Endometrium (tissue), 2 donors: Measurements from ENCODE around the gene AMBP.
"Not testable (repeated sequence)": the region's sequence is repeated elsewhere in the genome, so short reads cannot be mapped to it uniquely, and the experiment has no call there.

Experiments
- FAIRE-seq: peaks from 2 replicates; lab custom pipeline; 2012; peaks lifted over from hg19 to GRCh38; lab: Jason Lieb, UNC
- donor health status: control.
- donor health status: control.

Gene AMBP

GRCh38 chr9:114091711-114092110 lies 13.6 kb upstream of the AMBP start:
- no peak for FAIRE-seq

- FAIRE-seq = no peak
Measured at GRCh38 chr9:114090798-114091197, 12.7 kb upstream of the AMBP start.

GRCh38 chr9:114089206-114089840 lies 11.2 kb upstream of the AMBP start:
- FAIRE-seq = no peak

DNA sequence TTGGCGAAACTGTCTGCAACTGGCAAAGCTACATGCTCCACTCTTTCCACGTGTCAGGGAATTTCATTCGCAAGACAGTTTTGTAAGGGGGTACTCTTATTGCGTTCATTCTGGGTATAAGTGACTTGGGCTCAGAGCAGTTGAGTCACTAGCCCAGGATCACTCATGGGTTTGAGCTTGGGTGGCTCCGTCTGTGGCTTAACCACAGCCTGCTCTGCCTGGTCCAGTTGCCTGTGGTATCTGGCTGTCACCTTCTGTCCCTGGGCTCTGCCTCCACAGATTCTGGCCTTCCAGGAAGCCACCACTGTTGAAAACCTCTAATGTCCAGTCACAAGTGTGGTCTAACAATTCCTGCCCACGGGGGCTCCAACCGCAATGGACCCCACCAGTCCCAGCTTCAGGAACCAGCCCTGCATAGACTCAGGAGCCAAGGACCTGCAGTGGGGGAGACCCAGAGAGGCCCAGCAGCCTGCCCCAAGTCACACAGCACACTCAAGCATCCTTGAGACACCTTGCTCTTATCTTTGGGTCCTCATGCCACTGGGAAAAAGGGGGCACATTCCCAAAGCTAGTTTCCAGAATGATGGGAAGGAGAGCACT lies 10.6 kb upstream of the AMBP start:
- FAIRE-seq = no peak

- FAIRE-seq = no peak
Measured at GRCh38 chr9:114087721-114088120, 9.6 kb upstream of the AMBP start.

DNA sequence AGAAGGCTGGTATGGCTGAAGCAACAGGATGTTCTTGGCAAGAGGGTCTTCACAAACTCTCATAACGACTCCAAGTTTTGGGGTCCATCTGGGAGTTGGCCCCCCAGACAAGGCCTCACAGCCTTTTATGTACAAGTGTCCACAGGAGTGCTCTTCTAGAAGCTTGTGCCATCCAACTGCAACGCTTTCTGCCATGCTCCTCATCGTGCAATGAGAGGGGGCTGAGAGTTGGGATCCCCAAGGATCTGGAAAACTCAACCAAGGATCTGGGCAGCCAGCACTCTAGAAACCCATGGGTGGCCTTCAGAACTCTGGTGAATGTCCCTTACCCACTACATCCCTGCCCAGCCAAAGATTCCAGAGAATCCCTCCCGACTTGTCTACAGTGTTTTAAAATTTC lies 8.5 kb upstream of the AMBP start:
- no peak for FAIRE-seq

DNA sequence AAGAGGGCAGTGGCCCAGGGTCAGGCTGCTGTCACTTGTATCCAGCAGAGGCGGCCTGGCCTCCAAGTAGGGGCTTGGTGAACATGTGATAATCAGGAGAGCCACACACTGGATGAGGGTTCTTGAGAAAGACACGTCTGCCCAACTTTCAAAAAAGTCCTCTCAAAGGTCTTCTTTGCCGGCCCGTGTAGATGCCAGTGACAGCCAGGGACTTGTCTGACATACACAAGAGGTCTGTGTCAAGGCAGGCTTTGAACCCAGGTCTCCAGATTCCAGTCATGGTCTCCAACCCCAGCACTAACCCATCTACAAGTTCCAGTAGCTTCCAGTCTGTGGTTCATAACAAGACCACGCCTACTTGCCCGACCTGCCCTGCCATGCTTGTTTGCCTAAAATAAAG lies 7.9 kb upstream of the AMBP start:
- FAIRE-seq = no peak

- no peak for FAIRE-seq
Measured at GRCh38 chr9:114085387-114085789, 7.3 kb upstream of the AMBP start.

GRCh38 chr9:114084282-114085073 lies 6.4 kb upstream of the AMBP start:
- FAIRE-seq = no peak

- FAIRE-seq = no peak
Measured at GRCh38 chr9:114083666-114084065, 5.6 kb upstream of the AMBP start.

- not testable (repeated sequence) for FAIRE-seq
Measured at GRCh38 chr9:114082763-114083412, 4.8 kb upstream of the AMBP start.

DNA sequence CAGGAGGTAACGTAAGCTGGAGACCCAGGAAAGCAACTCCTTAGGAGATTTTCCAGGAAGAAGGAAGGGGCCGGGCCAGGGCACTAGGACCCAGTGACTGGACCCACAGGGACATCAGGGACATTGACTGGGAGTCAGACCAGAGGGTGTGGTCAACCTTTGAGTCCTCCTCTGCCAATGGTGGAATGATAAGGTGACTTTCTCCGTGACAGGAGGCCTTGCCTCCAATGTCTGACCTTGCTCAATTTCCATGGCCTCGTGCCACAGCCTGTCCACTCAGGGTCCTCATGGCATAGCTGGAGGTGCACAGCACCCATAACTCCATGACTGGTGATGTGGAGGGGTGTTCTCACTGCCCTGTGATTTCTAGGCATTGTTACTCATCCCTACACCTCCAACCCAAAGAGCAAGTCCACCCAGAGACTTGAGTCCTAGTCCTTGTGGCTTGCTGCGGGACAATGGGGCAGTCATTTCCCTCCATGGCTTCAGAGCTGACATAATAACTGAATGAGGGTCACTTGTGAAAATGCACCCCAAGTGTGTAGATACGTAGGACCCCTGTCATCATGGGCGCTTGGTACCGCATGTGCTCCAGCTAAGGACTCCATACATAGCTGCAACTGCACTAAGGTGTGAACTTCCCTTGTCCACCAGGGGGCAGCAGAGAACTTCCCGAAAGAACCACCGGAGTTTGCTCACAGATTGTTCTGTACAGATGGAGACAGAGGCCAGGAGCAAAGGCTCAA lies 4.1 kb upstream of the AMBP start:
- FAIRE-seq = no peak

- no peak for FAIRE-seq
Measured at GRCh38 chr9:114081441-114082016, 3.4 kb upstream of the AMBP start.

GRCh38 chr9:114080773-114081440 lies 2.8 kb upstream of the AMBP start:
- FAIRE-seq = no peak

DNA sequence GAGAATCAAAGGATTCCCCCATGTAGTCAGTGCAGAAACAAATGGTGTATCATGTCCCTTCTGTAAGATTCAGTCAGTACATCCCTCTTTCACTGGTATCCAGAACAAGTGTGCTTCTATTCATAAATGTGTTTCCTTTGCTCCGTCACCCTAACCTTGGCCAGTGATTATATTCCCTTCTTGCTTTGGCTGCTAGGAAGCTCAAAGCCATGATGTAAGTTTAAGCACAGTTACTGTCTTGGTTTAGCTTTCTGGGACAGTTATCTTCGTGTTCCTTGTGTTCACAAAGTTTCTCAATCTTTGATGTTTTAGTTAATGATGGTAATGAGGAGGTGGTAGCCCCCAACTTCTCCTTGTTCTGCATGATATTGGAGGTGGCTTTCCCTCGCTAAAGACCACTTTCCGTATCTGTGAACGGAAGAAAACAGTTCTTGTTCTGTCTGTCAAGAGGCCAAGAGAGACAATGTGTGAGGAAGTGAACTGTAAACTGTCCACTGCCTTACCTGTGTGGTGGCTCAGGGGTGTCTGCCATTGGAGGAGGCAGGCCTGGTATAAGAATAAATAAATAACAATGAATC lies 2.2 kb upstream of the AMBP start:
- FAIRE-seq = no peak

DNA sequence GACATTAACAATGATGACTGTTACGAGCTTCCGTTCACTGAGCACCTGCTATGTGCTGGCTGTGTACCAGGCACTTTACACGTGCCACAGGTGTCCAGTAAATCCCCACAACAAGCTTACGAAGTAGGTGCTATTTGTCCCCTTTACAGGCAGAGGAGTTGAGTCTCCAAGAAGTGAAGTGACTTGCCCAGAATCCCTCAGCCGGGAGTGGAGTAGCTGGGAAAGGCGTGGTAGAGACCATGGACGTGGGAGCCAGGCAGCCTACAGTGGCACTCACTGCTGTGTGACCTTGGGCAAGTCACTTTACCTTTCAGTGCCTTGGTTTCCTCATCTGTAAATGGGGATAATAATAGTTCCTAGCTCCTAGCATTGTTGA lies 669 bp upstream of the AMBP start:
- no peak for FAIRE-seq

DNA sequence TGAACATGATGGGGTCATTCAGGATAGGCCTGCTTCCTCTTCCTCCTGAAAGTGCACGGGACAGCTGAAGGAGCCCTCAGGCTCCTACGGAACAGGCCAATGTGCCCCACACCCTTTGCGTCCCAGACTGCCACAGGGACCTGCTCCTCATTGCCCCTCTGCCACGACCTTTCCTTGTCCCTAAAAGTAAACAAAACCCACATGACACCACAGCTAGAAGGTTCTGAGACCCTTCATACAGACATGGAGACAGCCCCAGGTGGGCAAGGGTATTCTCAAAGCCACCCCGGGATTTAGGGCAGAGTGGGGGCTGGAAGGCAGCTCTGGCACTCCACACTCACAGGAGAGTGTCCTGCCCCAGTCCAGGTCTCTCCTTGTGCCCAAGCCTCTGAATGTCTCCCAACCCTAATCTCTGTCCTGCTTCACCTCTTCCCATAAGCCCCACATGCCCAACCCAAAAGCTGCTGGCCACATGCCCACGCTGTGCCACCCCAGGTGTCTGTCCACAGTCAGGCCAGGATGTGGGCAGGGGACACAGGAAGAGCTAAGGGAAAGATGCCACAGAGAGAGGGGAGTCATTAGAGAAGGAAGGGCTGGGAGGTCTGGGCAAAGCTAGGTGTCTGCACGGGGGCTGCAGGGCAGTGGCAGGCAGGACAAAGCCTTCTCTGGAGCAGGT lies 800 bp downstream of the AMBP start:
- no peak for FAIRE-seq

DNA sequence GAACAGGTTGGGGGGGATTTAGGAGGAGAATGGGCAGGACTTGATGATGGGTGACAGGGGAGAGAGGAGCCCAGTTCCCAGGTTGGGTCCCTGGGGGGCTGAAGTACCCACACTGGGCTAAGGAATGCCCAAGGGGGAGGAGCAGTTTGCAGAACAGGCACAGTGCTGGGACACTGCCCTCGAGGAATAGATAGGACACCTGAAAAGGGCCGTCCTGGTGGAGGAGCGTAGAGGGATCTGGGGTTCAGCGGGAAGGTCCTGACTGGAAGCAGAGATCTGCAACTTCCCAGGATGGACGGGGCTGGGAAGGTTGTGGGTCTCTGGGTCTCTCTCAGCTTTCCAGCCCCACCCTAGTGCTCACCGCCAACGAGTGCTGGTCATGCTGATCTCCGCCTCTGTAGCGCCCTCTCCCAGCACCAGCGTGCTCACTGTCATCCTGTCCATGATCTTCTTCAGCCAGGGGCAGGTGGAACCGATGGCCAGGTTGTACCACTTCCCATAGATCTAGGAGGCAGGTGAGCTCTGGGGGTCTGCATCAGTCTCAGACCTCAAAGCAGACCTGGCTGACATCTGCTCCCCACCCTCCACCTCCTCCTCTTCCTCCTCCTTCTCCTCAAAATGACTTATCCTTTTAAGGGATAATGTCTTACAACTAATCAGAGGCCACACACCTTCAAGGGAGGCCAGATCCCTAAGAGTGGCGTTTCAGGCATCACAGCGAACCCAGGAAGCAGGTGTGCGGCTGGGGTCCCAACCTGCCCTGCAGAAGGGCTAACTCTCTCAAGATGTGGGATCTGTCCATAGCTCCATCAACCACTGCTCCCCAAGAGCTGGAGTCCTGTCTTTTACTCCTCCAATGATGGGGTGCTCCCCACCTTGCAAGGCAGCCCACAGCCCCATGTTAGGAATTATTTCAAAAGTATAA lies 1.6 kb downstream of the AMBP start:
- FAIRE-seq = no peak

- no peak for FAIRE-seq
Measured at GRCh38 chr9:114075602-114076001, 2.5 kb downstream of the AMBP start.
